Uterus (tissue), 4 donors: Measurements from ENCODE around the gene THEMIS. TPM values are rescaled to one million over a fixed set of nuclear protein-coding genes. Genes with fewer than 3 reads are reported as not detected.

ENCODE experiments used
- DNase-seq, 2 donors: peaks; one replicate each; pipeline ENCODE4 v3.0.0-alpha.2; 2019 to 2020
- H3K27ac ChIP-seq, 2 donors: fragments of 200-600 bp; sonication (generic); 1 replicate in 1 of 2; 2 replicates in 1 of 2; pipeline ENCODE4 v1.5.1; 2016 to 2018
- H3K27me3 ChIP-seq, 2 donors: fragments of 200-600 bp; sonication (generic); one replicate each; pipeline ENCODE4 v1.5.1; 2018 to 2019; ENCODE audit warnings: control low read depth in 1 of 2
- H3K36me3 ChIP-seq, 2 donors: fragments of 200-600 bp; sonication (generic); one replicate each; pipeline ENCODE4 v1.5.1; 2019; ENCODE audit warnings: control low read depth in 1 of 2
- H3K4me1 ChIP-seq, 2 donors: fragments of 200-600 bp; sonication (generic); one replicate each; pipeline ENCODE4 v1.5.1; 2018 to 2019; ENCODE audit warnings: control low read depth in 1 of 2
- H3K4me3 ChIP-seq, 2 donors: fragments of 200-600 bp; sonication (generic); 1 replicate in 1 of 2; 2 replicates in 1 of 2; pipeline ENCODE4 v1.5.1; 2018 to 2019; ENCODE audit warnings: mild to moderate bottlenecking in 1 of 2
- H3K9me3 ChIP-seq, 2 donors: fragments of 200-600 bp; sonication (generic); one replicate each; pipeline ENCODE4 v1.5.1; 2019; ENCODE audit warnings: control low read depth in 1 of 2
- CTCF ChIP-seq, 4 experiments: fragments of 200-600 bp in 2 of 4; fragments of 450-650 bp in 2 of 4; sonication (generic) in 2 of 4; IDR thresholded peaks; one replicate each; pipeline ENCODE4 v1.5.1; 2016 to 2019; ENCODE audit warnings: antibody characterized with exemption in 4 of 4, mild to moderate bottlenecking in 2 of 4, moderate library complexity in 1 of 4
- POLR2A ChIP-seq, 2 donors: fragments of 450-650 bp; IDR thresholded peaks; one replicate each; pipeline ENCODE4 v1.6.1; 2016; ENCODE audit warnings: antibody characterized with exemption in 2 of 2, mild to moderate bottlenecking in 1 of 2, moderate library complexity in 1 of 2
- intact Hi-C: fragments of 100-400 bp; cut with DNase I; formaldehyde crosslinking; loops from one replicate; pipeline ENCODE4 v1.15.1; 2023; ENCODE audit warnings: low total_unique reads
- total RNA-seq, 4 donors: library from RNA; depleted of rRNA in 3 of 4; stranded (reverse); fragments of >200 nt in 3 of 4; gene quantifications; one replicate each; pipeline versions ENCODE4 v1.1.0 to v1.2.4, GENCODE V29; 2014 to 2023
- donor health status: DM: yes; HTN: yes; CAD: no.

The THEMIS gene
- total RNA-seq, 4 donors from 2014 or later: 0.21 to 1.6 (median 0.59) TPM; not detected in 1

DNA sequence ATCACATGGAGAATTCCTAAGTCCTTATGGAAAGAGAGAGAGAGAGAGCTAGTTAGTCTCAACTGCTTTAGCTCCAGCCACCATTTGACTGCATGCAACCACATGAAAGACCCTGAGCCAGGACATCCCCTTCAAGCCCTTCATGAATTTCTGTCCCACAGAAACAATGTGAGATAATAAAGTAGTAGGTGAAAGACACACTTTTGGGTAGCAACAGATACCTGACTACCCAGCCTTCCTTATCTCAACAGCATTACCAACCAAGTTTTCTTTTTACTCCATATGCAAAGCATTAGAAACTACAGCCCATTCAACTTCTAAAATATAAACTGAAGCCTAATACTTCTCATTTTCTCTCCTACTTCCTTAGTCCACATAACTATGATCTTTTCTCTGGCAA is 23.2 kb upstream of the THEMIS start:
- TF ChIP-seq CTCF (IDR thresholded peaks at IDR 0.05) (no peak), POLR2A (IDR thresholded peaks at IDR 0.05) (no peak)
- H3K4me3 ChIP-seq: no peak overlapping the region
- no peak overlapping the region for H3K27ac ChIP-seq
- H3K4me1 ChIP-seq: no peaks in the 10 kb centered on the region
- no peak for DNase-seq
- H3K9me3 ChIP-seq: no peaks in the 10 kb centered on the region
- no peaks in the 10 kb centered on the region for H3K27me3 ChIP-seq
- intact Hi-C loops: no loop called here
- H3K36me3 ChIP-seq: no peaks in the 10 kb centered on the region

- Histone ChIP-seq H3K4me3 (no peak overlapping the region), H3K27me3 (no peaks in the 10 kb centered on the region), H3K27ac (no peak overlapping the region), H3K9me3 (no peaks in the 10 kb centered on the region), H3K36me3 (no peaks in the 10 kb centered on the region), H3K4me1 (no peaks in the 10 kb centered on the region)
- intact Hi-C loops: no loop called here
- TF ChIP-seq POLR2A (IDR thresholded peaks at IDR 0.05) (no peak), CTCF (IDR thresholded peaks at IDR 0.05) (no peak)
- DNase-seq: no peak
These were observed 22.3 kb upstream of the THEMIS start for GRCh38 chr6:127923135-127923534.

DNA sequence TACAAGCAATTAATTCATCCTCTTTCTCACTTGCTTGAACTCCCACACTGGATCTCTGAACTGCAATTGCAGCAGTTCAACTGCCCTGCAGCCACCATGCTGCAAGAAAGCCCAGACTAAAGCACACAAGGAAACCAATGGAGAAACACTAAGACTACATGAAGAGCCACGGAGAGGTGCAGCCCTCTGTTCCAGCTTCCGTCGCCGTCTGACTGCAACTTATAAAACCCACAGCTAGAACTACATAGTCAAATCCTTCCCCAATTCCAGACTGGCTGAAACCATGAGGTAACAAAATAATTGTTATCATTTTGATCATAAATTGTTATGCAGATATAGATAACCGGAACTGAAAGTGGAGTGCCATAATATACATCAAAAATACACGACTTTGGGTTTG is 21.1 kb upstream of the THEMIS start:
- intact Hi-C loops: no loop called here
- TF ChIP-seq POLR2A (IDR thresholded peaks at IDR 0.05): no peak
- no peak overlapping the region for H3K27ac ChIP-seq
- H3K4me3 ChIP-seq: no peak overlapping the region
- H3K27me3 ChIP-seq: no peaks in the 10 kb centered on the region
- H3K36me3 ChIP-seq: no peaks in the 10 kb centered on the region
- no peaks in the 10 kb centered on the region for H3K4me1 ChIP-seq
- DNase-seq: no peak
- no peaks in the 10 kb centered on the region for H3K9me3 ChIP-seq

DNA sequence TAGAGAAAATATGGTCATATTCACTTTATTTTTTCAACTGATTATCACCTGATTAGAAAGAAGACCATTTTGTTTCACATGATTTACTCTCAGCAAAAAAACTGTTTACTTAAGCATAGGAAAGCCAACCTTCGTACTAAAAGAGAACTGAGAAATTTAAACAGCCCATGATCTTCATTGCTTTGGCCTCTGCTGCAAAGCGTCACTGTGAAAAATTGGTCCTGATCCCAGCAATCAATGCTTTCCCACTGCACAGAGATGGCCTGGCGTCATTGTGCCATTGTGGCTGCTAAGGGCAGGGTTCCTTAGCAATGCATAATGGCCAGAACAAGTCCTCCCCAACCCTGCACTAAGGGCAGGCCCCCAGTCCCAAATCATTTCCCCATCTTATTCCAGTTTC is 19.9 kb upstream of the THEMIS start:
- TF ChIP-seq CTCF (IDR thresholded peaks at IDR 0.05): no peak
- no peak for TF ChIP-seq POLR2A (IDR thresholded peaks at IDR 0.05)
- Histone ChIP-seq H3K4me1 (no peaks in the 10 kb centered on the region), H3K36me3 (no peaks in the 10 kb centered on the region), H3K27me3 (no peaks in the 10 kb centered on the region), H3K27ac (no peak overlapping the region), H3K9me3 (no peaks in the 10 kb centered on the region), H3K4me3 (no peak overlapping the region)
- intact Hi-C loops: no loop called here
- DNase-seq: no peak

- no peak for DNase-seq
- Histone ChIP-seq H3K4me3 (no peak overlapping the region), H3K36me3 (no peaks in the 10 kb centered on the region), H3K9me3 (no peaks in the 10 kb centered on the region), H3K27me3 (no peaks in the 10 kb centered on the region), H3K4me1 (no peaks in the 10 kb centered on the region), H3K27ac (no peak overlapping the region)
- no peak for TF ChIP-seq POLR2A (IDR thresholded peaks at IDR 0.05)
- TF ChIP-seq CTCF (IDR thresholded peaks at IDR 0.05): no peak
- intact Hi-C loops: no loop called here
These were observed 17.9 kb upstream of the THEMIS start for GRCh38 chr6:127918506-127919427.
